PFSK-1 (cell line): Measurements from ENCODE around the gene TCIRG1.

Experiments used
- FOXP2 ChIP-seq: optimal IDR thresholded peaks from 2 replicates; pipeline ENCODE3; 2011; ENCODE audit warnings: borderline replicate concordance, control low read depth, inconsistent platforms; ENCODE audit not compliant: insufficient read depth; ENCODE audit errors: extremely low read length, extremely low read depth
- POLR2AphosphoS5 ChIP-seq: IDR thresholded peaks from 2 replicates; pipeline ENCODE4 v1.6.1; 2012; ENCODE audit warnings: low read depth, mild to moderate bottlenecking, control low read depth, low read length, moderate library complexity
- SIN3A ChIP-seq: IDR thresholded peaks from 2 replicates; pipeline ENCODE4 v1.6.1; 2012; ENCODE audit warnings: mild to moderate bottlenecking, low read length, moderate library complexity, borderline replicate concordance; ENCODE audit not compliant: insufficient read depth
- TAF1 ChIP-seq: IDR thresholded peaks from 2 replicates; pipeline ENCODE4 v1.6.1; 2012; ENCODE audit warnings: low read length, control low read depth, borderline replicate concordance; ENCODE audit not compliant: insufficient read depth
- TF ChIP-seq, protein P1 (sequence below), 2 experiments: IDR thresholded peaks; 2 replicates each; pipeline versions ENCODE4 v1.6.1 to v1.8.0; 2011 to 2012; ENCODE audit warnings: low read depth in 2 of 2, low read length in 2 of 2, control low read depth in 1 of 2, inconsistent platforms in 1 of 2, mild to moderate bottlenecking in 1 of 2, moderate library complexity in 1 of 2; ENCODE audit not compliant: insufficient read depth in 1 of 2

The TCIRG1 gene

DNA sequence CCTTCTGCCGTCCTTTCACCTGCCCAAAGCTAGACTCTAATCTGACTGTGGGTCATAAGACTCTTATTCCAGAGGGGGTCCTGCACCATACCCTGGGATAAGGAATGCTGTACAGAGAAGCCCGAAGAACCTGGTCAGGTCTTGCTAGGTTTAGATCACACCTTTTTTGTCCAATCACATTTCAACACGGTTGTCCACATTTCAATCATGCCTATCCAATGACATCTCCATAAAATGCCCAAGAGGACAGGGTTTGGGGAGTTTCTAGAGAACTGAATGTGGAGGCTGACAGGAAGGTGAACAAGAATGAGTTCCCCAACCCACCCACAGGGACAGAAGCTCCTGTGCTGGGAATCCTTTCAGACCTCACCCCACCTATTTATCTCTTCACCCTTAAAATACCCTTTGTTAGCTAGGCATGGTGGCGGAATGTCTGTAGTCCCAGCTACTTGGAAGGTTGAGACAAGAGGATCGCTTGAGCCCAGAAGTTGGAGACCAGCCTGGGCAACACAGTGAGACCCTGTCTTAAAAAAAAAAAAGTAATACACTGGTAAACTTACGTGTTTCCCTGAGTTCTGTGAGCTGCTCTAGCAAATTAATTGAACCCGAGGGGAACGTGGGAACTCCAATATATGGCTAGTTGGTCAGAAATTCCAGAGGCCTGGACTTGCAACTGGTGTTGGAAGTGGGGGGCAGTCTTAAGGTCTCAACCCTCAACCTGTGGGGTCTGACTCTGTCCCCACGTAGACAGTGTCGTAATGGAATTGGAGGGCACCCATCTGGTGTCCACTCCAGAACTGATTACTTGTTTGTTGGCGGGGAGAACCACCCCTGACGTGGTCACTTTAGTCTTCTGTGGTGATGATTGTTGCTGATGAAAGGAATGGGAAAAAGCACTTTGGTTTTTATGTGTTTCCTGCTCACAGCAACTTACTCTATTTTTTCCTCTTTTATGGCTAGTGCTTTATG lies 17.8 kb downstream of the TCIRG1 start:
- TF ChIP-seq, protein P1, sequence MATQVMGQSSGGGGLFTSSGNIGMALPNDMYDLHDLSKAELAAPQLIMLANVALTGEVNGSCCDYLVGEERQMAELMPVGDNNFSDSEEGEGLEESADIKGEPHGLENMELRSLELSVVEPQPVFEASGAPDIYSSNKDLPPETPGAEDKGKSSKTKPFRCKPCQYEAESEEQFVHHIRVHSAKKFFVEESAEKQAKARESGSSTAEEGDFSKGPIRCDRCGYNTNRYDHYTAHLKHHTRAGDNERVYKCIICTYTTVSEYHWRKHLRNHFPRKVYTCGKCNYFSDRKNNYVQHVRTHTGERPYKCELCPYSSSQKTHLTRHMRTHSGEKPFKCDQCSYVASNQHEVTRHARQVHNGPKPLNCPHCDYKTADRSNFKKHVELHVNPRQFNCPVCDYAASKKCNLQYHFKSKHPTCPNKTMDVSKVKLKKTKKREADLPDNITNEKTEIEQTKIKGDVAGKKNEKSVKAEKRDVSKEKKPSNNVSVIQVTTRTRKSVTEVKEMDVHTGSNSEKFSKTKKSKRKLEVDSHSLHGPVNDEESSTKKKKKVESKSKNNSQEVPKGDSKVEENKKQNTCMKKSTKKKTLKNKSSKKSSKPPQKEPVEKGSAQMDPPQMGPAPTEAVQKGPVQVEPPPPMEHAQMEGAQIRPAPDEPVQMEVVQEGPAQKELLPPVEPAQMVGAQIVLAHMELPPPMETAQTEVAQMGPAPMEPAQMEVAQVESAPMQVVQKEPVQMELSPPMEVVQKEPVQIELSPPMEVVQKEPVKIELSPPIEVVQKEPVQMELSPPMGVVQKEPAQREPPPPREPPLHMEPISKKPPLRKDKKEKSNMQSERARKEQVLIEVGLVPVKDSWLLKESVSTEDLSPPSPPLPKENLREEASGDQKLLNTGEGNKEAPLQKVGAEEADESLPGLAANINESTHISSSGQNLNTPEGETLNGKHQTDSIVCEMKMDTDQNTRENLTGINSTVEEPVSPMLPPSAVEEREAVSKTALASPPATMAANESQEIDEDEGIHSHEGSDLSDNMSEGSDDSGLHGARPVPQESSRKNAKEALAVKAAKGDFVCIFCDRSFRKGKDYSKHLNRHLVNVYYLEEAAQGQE (IDR thresholded peaks at IDR 0.05; ENCODE audit: insufficient read depth in 1 of 2, low read depth in 2 of 2, low read length in 2 of 2) = no peak
- TF ChIP-seq POLR2AphosphoS5 (no peak), TAF1 (no peak), SIN3A (no peak), FOXP2 (no peak)

DNA sequence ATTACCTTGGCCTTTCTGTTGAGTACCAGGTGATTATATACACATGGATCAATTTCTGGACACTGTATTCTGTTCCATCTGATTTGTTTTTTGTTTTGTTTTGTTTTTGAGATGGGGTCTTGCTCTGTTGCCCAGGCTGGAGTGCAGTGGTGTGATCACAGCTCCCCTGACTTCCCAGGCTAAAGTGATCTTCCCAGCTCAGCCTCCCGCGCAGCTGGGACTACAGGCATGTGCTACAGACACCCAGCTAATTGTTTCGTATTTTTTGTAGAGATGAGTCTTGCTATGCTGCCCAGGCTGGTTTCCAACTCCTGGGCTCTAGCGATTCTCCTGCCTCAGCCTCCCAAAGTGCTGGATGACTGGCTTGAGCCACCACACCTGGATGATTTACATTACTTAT lies 19.0 kb downstream of the TCIRG1 start:
- TF ChIP-seq SIN3A (no peak), TAF1 (no peak), POLR2AphosphoS5 (no peak), FOXP2 (no peak)
- TF ChIP-seq, protein P1 (IDR thresholded peaks at IDR 0.05; ENCODE audit: insufficient read depth in 1 of 2, low read depth in 2 of 2, low read length in 2 of 2) = no peak

DNA sequence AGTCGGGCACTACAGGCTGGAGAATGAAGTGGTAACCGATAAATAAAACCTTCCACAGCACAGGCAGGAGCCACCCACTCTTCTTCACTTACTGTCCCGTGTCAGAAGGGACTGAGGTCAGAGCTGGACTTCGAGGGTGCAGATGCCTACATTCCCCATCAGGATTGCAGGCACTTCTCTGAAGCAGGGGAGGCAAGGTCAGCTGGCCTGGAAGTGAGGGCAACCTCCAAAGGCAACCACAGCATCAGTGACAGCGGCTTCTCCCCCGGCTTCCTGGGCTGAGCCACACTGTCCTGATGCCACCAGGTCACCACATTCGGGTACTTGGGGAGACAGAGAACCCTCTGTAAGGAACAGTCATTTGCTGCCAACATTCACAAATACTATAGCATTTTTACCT lies 22.7 kb downstream of the TCIRG1 start:
- TF ChIP-seq FOXP2 (no peak), SIN3A (no peak), TAF1 (no peak), POLR2AphosphoS5 (no peak)
- TF ChIP-seq, protein P1 (IDR thresholded peaks at IDR 0.05; ENCODE audit: insufficient read depth in 1 of 2, low read depth in 2 of 2, low read length in 2 of 2) = no peak

DNA sequence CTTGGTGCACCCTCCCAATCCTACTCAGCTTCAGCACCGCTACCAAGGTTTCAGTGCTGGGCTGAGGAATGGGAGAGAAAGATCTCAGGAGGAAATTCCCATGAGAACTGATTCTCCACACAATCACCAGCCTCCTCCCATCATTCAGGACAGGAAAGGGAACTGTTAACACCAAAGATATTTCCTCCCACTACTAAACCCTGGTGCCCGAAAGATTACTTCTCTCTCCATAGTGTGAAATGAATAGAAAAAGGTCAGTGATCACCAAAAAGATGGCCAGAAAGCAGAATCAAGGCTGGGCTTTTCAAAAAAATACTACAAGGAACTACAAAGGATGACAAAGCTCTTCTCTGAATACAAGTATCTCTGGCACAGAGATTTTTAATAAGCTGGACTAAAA lies 26.1 kb downstream of the TCIRG1 start:
- TF ChIP-seq POLR2AphosphoS5 (no peak), TAF1 (no peak), FOXP2 (no peak), SIN3A (no peak)
- TF ChIP-seq, protein P1 (IDR thresholded peaks at IDR 0.05; ENCODE audit: insufficient read depth in 1 of 2, low read depth in 2 of 2, low read length in 2 of 2) = no peak
